Activated gamma-delta T cell (primary cell): ENCODE results near the gene PLXNA4.

Source experiments
- DNase-seq: peaks from one replicate; lab custom pipeline; 2025; lab: John Stamatoyannopoulos, UW

PLXNA4 gene

DNA sequence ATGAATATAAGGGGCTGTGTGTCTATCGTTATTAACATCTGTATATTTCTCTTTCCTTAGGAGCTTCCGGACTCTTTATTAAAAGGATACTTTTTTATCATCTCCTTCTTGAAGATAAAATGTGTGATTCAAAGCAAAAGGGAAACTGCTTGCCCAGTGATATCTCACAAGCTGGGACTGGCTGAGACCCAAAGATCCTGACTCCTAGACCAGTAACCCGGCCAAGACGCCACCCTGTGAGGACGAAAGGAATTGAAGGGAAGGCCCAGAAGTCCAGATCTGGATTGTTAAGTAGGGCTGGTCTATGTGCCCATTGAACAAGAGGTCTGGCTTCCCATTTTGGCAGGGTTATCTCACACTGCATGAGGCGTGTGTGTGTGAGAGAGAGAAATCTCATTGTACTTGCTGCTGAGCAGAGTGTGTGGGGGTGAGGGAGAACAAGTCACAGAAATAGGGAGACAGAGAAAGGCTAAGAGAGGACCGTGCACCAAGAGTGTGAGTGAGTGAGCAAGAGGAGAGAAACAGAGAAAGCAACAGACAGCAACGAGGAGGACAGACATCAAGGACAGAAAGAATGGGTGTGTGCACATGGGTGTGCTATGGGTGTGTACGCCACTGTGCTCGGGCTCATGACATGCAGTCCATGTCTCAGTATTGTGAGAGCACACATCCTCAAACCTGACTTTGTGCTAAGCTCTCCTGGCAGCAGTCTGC, 75.4 kb downstream of the PLXNA4 start:
- DNase-seq: no peak

DNA sequence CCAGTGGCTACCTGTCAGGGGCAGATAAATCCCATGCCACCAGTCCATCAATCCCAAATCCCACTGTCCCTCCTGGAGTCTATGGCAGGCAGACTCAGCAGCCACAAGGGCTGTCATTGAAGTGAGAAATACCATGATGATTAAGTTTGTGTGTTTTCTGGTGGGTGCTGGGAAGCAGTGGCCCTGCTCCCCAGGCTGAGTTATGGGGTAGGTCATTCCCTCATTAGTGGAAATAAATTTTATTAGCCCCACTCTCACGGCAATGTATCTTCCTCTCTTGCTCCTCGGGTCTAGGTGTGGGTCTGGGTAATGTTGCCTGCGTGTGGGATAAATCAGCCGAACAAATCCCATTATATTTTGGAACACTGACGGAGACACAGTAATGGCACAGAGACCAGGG, 76.8 kb downstream of the PLXNA4 start:
- DNase-seq: no peak

DNA sequence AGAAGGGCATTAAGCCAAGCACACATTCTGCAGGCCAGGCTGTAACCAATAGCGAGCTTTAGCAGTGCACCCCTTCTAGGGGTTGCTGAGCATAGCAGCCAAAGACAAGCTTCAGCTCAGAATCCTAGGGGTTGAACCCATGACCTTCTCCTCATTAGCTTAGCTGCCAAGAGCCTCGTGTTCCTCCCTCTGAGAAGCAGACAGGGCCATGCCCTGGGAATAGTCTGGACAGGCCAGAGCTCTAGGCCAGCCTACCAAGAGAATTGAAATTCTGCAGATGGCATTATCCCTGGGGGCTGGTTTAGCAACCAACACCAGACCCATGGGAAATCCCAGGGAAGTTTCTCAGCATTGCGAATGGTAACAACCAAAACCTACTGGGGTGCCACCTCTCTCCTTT, 77.2 kb downstream of the PLXNA4 start:
- DNase-seq: no peak

DNA sequence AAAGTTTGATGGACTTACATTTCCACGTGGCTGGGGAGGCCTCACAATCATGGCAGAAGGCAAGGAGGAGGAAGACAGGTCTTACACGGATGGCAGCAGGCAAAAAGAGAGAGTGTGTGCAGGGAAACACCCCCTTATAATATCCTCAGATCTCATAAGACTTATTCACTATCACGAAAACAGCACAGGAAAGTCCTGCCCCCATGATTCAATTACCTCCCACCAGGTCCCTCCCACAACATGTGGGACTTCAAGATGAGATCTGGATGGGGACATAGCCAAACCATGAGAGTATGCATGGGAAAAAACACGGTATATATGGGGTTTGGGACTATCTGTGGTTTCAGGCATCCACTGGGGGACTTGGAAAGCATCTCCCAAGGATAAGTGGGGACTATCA, 78.0 kb downstream of the PLXNA4 start:
- no peak for DNase-seq

DNA sequence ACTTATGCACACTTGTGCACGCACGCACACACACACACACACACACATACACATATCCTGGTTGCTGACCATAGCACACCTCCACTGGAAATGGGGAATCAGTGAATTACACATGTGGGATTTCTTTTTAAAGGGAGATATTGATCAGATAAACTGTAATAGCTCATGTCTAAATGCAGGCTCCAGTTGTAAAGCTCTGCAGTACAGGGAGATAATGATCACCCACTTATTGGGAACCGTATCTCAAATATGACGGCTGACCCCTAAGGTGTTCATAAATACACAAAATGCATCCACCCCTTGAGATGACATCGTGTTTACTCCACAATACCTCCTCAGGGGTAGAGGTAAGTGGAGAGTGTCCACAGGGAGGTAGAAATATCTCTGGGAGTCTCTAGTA, 79.2 kb downstream of the PLXNA4 start:
- no peak for DNase-seq

DNA sequence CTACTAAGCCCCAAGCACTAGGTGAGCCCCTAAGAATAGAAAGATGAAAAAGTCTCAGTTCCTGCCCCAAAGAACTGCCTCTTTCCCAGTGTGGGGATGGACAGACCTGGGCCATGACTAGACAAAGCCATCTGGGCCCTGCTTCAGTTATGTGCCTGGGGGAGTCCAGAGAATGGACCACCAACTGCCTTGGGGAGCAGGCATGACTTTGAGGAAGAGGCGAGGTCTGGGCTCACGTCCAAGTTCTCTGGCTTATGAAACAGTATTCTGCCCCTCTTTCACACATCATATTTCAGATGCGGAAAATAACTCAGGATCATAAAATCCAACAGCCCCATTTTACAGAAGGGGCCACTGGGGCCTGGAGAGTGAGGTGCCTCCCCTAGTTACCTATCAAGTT, 80.3 kb downstream of the PLXNA4 start:
- no peak for DNase-seq

DNA sequence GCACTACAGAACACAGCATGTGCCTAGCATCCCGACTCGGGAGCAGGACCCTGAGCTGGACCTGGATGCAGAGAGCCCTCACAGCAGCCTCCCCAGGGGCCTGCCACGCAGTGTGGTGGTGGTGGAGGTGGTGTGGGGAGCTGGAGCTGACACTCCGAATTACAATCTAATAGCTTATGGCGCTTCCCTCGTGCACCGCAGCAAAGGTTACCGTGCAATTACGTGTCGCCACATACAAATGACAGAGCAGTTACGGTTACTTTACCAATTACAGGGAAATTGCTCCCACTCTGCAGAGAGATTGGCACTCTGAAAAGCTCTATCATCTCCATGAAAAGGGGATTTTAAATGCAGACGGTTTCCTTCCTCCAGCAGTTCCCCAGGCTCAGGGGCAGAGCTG, 81.8 kb downstream of the PLXNA4 start:
- DNase-seq: no peak

DNA sequence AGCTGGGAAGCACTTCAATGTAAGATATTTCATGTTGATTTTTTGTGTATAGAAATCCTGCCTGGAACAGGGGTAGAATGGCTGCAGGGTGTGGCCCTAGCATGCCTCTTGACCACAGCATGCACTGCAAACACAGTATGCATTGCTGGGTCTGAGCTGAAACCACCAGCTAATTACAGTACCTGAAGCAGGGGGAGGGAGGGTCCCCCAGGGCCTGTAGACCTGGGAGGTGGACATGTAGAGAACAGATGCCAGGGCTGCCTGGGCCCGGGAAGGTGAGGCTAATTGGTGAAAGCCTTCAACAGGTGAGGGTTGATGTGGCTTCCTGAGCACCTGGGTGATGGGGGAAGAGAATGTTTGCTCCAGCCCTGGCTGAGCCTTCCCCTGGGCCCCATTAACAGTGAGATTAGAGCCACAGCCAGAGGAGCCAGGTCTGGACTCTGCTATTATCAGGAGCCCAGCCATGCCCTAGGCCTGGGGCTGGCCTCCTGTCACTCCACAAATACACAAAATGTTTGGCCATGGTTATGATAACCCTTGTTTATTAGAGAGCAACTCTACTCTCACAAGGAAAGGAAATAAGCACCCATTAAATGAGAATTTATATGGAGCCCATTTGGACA, 83.3 kb downstream of the PLXNA4 start:
- no peak for DNase-seq

DNA sequence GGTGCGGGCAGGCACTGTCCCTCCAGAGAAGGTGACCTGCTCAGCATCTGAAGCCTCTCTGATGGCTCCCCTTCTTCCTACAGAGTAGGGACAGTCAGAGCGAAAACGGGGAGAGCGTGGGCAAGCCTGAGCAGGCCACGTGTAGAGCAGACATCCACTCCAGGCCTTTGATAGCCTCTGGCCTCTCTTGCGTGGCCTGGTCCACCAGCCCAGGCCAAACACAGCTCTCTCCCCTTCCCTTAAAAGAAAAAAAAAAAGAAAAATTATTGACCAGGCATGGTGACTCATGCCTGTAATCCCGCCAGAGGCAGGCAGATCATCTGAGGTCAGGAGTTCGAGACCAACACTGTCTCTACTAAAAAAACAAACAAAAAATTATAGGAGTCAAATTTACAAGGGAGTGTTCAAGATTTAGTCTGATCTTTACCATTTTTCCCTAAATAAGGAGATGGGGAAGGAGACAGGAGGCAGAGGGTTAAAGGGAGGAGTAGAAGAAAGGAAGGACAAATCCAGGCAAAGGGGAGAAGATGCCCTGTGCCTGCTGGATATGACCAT, 84.8 kb downstream of the PLXNA4 start:
- no peak for DNase-seq

DNA sequence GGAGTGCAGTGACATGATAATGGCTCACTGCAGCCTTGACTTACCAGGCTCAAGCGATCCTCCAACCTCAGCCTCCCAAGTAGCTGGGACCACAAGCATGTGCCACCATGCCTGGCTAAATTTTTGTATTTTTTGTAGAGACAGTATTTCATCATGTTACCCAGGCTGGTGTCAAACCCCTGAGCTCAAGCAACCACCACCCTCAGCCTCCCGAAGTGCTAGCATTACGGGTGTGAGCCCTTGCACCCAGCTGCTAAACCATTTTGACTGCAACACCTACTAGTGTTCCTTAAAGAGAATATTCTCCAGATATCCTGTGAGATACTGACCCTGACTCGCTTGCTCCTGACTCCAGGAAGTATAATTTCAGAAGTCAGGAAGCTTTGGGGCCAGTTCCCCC, 85.8 kb downstream of the PLXNA4 start:
- no peak for DNase-seq

DNA sequence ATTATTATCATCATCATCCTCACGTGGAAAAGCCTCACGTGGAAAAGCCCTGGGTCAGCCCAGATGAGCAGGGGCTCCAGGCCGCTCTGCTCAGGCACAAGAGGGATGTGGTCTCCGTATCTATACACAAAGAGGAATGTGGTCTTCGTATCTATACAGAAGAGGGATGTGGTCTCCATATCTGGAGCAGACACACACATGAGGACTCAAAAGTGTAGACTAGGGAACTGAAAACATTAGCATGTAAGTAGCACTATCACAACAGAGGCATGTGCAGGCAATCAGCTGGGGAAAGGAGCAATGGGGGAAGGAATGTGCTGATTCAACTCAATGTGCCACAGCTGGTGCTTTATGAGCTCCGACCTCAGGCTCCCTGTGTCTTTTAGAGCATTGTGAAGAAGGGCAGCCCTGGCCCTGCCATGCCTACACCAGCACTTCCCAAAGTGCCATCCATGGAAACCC, 86.5 kb downstream of the PLXNA4 start:
- DNase-seq: no peak

DNA sequence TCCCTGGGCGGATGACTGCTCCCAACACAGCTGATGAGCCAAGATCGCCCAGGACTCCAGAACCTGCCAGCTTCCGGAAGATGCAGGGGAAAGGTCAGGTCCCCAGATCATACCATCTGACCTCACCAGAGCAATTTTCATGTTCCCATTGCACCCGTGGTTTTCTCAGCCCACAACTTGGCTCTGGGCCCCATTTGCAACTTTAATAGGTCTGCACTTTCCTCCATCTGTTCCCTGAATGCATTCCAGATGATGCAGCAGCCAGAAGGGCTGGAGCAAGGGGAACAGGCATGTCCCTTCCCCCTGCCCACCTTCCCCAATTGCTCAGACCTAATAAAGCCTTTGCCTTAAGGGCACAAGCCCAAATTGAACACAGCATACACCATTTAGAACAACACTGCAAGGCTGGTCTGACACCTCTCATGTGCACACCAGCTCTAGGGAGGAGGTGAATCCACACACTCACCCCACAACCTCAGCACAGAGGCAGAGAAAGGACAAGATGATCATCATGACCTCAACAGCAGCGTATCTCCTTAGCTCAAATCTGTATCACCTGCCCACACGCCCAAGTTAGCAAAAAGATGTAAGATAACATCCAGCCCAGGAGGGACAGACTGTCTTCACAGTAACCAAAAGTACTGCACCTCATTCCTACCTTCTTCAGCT, 87.5 kb downstream of the PLXNA4 start:
- DNase-seq: no peak

DNA sequence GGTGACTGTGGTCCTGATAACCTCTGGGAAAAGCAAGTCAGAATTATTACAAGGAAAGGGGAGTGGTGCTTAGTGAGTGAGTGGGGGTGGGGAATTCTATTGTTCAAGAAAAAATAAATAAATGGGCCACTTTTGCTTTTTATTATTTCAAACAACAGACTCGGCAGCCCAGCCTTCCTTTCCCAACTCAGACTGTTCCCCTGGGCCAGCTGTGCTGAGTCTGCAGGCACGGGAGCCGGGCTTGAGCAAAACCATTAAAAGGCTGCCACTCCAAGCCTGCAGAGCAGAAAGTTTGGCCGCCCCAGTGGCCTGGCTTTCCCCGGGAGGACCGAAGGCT, 90.0 kb downstream of the PLXNA4 start:
- DNase-seq: no peak

DNA sequence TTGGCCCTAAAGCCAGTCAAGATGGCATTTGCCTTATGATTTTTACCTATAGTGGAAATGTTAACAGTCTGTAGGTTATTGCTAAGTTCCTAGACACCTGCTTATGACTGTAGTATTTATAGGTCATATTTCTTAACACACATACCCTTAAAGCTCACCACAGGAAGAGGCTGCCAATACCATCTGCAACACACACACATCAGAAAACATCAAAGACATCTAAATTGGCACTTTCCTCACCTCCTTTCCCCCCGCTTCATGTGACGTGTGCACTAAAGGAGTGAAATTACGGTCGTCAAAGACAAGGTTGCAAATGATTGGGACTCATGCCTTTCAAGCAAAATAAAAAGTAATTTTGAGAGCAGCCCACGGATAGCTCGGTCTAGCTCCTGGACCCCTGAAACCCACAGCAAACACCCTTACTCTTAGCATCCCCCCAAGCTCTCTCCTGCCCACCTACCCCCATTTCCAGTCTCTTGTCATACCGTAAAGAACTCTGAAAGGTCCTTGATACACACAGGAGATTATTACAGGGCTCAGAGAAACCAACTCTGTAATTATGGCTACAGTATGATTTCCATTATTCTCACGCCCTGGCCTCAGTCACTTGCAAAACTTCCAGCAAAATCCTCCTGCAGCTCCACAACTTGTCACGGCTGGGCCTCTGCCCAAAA, 90.5 kb downstream of the PLXNA4 start:
- no peak for DNase-seq

DNA sequence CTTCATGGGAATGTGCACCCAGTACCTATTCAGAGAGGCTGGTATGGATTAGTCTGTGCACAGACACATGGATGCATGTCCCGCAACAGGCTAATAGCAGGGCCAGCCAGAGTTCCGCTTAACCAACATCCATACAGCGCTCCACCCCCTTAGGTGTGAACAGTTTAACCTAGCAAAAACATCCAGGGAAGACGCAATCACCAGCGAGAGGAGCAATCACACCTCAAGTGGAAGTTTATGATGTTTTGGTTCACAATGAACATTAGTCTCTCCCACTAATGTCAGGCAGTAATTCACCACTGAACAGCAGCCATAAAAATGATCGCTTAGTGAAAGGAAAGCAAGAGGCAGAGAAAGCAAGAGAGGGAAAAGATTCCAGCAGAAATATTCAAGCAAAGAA, 91.1 kb downstream of the PLXNA4 start:
- no peak for DNase-seq

DNA sequence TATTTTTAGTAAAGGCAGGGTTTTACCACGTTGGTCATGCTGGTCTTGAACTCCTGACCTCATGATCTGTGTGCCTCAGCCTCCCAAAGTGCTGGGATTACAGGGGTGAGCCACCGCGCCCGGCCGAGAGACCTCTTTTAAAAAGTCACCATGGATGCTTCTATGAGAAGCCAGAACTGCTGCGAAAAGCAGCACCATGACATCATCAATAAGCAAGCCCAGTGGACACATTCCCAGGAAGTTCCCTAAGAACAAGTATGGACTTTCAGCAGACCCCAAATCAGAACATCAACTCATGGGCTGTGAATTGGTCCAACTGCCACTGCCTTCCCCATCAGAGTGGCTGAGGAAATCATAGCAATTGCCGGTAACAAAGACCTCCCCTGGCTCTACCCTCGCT, 93.4 kb downstream of the PLXNA4 start:
- DNase-seq: no peak

DNA sequence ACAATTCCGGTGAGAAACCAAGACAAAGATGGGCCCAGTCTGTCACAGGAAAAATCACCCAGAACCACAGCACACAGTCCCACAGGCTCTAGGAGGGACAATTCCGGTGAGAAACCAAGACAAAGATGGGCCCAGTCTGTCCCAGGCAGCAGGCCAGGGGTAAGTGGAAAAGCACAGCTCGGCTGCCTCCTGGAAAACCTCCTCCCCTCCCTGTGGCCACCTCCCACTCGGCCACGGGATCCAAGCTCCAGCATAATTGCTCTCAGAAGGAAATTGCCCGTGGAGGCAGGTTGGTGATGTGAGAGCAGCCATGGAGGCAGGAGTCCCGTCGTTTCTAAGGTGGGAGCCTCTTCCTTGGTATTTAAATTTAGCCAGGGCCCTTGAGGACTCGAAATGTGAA, 95.7 kb downstream of the PLXNA4 start:
- DNase-seq: no peak

DNA sequence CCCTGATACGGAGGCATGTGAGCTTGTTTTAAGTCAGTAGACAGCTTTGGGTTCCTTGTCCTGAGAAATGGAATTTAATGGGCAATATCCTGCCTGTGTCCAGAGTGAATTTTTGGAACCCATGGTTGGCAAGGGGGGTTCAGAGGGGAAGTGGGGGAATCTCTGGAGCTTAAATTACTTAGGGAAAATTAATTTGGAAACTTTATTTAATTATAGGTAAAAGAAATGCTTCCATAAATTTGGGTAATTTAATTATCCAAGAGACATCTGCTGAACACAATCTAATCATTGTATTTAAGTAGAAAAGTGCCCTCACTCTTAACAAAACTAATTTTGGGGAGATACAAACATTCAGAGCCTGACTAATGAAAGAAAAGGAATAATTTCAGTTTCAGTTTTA, 99.7 kb downstream of the PLXNA4 start:
- no peak for DNase-seq

DNA sequence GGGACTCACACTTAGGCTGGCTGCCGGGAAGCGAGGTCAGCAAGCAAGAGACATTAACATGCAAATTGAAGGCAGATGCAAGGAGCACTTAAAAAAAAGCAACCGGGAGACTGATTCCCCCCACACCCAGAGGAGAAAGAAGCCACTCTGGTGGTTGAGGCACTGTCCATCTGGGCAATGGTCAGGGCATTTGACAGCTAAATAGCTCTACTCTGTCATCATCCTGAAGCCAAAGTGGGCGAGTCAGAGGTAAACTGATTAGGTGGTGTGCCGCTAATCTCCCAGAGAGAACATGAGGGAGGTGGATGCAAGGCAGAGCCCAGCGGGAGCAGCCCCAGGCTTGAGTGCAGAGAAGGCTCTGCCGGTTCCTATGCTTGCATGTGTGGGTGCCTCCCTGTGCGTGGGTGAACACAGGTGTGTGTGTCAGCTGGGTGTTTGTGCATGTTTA, 100.6 kb downstream of the PLXNA4 start:
- DNase-seq: no peak

DNA sequence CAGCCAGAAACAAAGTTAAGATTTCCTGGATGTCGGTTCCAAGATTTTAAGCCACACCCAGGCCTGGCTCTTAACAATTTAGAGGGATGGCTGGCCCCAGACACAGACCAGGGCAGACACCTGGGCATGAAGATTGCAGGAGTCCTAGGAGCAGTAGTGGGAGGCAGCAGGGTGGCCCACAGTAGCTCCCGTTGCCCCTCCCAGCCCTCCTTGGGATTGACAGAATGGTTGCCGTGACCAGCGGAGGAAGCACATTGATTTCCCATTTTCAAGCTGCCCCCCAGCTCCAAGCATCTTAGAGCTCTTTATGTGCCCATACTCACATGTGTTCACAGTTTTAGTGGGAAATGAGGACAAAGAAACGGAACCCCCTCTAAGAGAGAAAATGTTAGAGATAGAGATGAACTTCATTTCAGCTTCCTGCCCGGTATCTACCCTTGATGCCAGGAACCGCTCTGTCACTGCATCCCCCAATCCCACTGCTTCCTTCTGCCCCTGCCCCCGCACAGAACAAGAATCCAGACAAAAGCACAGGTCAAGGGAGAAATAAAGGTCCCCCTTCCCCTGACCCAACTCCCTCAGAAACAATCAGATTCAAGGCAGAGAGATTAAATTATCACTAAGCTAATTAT, 101.1 kb downstream of the PLXNA4 start:
- DNase-seq: no peak

DNA sequence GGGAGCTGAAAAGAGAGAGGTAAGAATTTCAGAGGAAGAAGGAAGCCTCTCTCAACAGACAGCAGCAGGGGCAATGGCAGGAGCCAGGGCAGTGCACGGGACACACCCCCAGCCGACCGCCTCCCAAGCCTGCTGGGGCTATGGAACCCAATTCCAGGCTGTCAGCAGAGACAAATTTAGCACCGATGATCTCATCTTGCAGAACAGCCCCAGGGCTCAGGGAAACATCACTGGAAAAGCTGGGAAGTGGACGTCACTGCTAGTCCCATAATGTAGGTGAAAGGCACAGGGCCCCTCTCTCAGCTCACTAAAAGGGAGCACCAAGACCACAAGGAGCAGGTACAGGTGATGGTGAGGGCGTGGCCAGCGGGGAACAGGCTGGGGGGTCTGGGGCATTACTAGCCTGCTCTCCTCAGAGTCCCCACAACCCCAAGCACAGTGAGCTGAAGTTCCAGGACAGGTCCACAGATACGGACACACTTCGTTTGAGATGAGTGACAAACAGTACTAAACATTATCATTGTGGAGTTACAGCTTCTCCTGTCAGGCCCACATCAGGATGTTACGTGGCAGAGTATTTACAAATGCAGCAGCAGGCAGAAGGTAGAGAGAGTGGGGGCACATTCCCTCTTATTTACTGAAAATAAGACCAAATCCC, 103.7 kb downstream of the PLXNA4 start:
- no peak for DNase-seq

DNA sequence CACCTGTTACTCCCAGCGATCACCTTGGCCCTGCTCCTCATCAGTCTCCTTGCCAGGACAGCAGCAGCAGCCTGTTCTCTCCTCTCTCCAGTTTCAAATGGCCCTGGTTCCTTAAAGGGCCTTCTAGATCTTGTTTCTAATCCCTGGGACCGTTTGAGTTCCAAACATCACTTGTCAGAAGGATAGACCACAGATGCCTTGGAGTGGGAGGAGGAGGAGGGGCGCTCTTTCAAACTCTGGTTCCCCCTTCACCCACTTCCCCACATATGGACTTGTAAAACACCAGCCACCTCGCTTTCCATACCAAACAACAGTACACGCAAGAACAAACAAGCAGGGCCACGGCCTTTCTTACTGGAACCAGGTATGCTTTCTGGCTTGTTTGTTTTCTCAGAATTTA, 104.8 kb downstream of the PLXNA4 start:
- DNase-seq: no peak
